NCI-H345 (cell line): ENCODE measurements around the gene RASSF1.
"Not testable (repeated sequence)": the region's sequence is repeated elsewhere in the genome, so short reads cannot be mapped to it uniquely, and the experiment has no call there.

ENCODE experiments used
- DNase-seq: peaks from one replicate; lab custom pipeline; 2025; lab: John Stamatoyannopoulos, UW

The RASSF1 gene

GRCh38 chr3:50323614-50324199 is 16.9 kb downstream of the RASSF1 start:
- no peak for DNase-seq

GRCh38 chr3:50323092-50323600 is 17.5 kb downstream of the RASSF1 start:
- DNase-seq: no peak

- no peak for DNase-seq
Measured at GRCh38 chr3:50322386-50323091, 18.1 kb downstream of the RASSF1 start, which contains the start of gene HYAL2. TSS of gene HYAL2 (minus strand) at chr3:50322745. CDS start at chr3:50320489, 2,256 bp downstream.

GRCh38 chr3:50322115-50322385 is 18.6 kb downstream of the RASSF1 start:
- DNase-seq: no peak

- DNase-seq: peak; percentile 77
Measured at GRCh38 chr3:50321336-50322114, 19.1 kb downstream of the RASSF1 start.

- peak; percentile 77 for DNase-seq
Measured at GRCh38 chr3:50320853-50321335, 19.7 kb downstream of the RASSF1 start.

GRCh38 chr3:50319894-50320625 is 20.6 kb downstream of the RASSF1 start:
- no peak for DNase-seq

- DNase-seq: no peak
Measured at GRCh38 chr3:50319181-50319893, 21.3 kb downstream of the RASSF1 start.

- DNase-seq: no peak
Measured at GRCh38 chr3:50318615-50319014, 22.0 kb downstream of the RASSF1 start.

GRCh38 chr3:50318163-50318562 is 22.5 kb downstream of the RASSF1 start:
- no peak for DNase-seq

- DNase-seq: no peak
Measured at GRCh38 chr3:50317300-50317699, 23.3 kb downstream of the RASSF1 start.

- DNase-seq: no peak
Measured at GRCh38 chr3:50316657-50317242, 23.9 kb downstream of the RASSF1 start.

- no peak for DNase-seq
Measured at GRCh38 chr3:50314816-50315215, 25.8 kb downstream of the RASSF1 start.

GRCh38 chr3:50314342-50314741 is 26.3 kb downstream of the RASSF1 start:
- DNase-seq: no peak

- not testable (repeated sequence) for DNase-seq
Measured at GRCh38 chr3:50312041-50312440, 28.6 kb downstream of the RASSF1 start.

- DNase-seq: no peak
Measured at GRCh38 chr3:50304601-50305000, 36.0 kb downstream of the RASSF1 start.

GRCh38 chr3:50303013-50303815 is 37.4 kb downstream of the RASSF1 start, which contains the start of gene HYAL1:
TSS of gene HYAL1 (minus strand) at chr3:50303574. CDS start at chr3:50302956, 618 bp downstream.
- no peak for DNase-seq

GRCh38 chr3:50302095-50303012 is 38.3 kb downstream of the RASSF1 start:
- no peak for DNase-seq

GRCh38 chr3:50300681-50301254 is 39.9 kb downstream of the RASSF1 start:
- DNase-seq: no peak
